ENCODE data around the gene SYP.

Gene SYP

DNA sequence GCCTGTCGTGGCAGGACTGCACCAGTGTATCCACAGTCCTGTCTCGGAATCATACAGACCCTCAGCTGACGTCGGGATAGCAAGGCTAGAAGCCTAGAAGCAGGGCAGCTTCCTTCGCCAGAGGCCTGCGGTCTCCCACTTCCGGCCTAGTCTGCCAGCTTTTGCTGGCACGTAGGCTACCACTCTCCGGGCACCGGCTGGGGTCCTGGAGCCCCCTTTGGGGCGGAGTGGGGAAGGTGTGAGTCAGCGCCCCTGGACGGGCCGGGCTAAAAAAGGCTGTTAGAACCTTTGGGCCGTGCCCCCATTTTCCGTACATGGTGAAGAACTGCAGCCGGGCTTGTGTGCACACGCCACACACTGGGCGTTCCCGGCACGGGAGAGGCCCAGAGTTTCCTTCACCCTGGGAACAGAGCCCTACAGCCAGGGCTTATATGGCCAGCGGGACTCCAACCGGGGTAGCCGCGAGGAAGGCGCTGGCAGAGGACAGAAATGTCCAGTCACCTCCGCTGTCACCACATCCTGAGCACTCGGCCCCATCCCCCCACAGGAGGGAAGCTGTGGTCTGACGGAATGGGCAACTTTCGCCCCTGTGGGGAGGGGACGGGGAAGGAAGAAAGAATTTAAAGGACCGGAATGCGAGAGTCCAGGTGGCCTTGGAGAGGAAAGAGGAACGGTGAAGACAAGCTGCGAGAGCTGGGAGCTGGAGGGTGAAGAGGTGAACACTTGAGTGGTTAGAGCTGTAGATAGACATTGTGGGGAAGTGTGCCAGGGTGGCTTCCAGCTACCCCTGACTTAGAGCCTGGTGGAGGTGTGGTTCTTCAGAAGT is 32.9 kb downstream of the SYP start:
- TF ChIP-seq, protein P1, sequence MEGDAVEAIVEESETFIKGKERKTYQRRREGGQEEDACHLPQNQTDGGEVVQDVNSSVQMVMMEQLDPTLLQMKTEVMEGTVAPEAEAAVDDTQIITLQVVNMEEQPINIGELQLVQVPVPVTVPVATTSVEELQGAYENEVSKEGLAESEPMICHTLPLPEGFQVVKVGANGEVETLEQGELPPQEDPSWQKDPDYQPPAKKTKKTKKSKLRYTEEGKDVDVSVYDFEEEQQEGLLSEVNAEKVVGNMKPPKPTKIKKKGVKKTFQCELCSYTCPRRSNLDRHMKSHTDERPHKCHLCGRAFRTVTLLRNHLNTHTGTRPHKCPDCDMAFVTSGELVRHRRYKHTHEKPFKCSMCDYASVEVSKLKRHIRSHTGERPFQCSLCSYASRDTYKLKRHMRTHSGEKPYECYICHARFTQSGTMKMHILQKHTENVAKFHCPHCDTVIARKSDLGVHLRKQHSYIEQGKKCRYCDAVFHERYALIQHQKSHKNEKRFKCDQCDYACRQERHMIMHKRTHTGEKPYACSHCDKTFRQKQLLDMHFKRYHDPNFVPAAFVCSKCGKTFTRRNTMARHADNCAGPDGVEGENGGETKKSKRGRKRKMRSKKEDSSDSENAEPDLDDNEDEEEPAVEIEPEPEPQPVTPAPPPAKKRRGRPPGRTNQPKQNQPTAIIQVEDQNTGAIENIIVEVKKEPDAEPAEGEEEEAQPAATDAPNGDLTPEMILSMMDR (conservative IDR thresholded peaks at IDR 0.05), result no peak
- no peak overlapping the region for H3K27ac ChIP-seq

DNA sequence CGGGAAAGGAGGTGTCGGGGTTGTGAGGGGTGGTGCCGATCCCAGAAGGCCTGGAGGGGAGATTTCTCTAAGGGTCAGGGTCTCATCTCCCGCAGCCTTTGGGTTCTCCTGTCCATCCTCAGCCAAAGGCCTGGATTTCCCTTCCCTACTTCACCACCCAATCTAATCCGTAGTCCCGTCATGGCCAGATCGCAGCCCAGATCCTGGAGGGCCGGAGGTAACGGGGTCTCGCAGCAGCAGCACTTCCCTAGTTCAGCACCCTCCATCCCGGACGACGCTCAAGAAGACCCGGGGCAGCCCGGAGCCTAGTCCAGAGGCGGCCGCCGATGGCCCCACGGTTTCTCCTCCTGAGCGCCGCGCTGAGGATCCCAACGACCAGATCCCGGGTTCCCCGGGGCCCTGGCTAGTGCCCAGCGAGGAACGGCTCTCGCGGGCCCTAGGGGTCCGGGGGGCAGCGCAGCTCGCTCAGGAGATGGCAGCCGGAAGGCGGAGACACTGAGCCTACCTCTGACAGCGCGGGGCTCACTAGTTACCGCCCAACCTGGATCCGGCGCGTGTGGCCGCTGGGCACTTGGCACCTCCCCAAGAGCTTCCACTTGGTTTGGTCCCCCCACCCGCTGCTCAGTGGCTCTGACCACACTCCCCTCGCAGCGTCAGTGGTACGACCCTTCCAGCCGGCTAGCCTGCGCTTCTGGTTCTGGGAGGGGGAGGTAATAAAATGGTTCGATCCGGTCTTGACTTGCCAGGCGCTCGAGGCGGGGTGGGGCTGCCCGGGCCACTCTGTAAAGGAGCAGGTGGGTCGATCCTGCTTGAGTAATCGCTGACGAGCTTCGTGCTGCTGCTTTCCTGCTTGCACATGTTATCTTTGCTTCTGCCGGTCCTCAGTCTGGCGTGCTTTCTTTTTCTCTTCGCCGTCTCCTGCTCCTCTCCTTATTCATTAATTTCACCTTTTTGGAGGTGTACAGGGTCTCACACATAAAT is 33.8 kb downstream of the SYP start:
- H3K27ac ChIP-seq, result no peak overlapping the region

DNA sequence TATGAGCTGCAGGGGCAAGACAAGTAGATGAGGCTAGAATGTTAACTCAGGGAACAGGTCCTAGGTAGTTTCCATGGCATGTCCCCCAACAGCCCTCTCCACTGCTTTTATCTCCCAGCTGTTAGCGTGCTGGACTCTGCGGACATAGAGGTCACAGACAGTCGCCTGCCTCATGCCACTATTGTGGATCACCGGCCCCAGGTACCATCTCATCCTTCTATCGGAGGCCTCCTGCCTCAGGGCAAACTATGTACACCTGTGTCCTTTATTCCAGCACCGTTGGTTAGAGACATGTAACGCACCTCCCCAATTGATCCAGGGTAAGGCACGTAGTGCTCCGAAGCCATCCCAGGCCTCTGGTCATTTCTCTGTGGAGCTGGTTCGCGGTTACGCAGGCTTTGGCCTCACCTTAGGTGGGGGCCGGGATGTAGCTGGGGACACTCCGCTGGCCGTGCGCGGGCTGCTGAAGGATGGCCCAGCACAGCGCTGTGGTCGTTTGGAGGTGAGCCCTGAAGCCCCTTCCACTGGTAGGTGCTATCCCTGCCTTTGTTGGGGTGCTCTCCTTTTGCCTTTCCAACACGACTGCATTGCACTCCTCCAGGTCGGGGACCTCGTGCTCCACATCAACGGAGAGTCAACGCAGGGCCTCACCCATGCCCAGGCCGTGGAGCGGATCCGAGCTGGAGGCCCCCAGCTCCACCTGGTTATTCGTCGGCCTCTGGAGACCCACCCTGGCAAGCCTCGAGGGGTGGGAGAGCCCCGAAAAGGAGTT is 35.2 kb downstream of the SYP start:
- TF ChIP-seq, protein P1 (conservative IDR thresholded peaks at IDR 0.05), result no peak
- no peak overlapping the region for H3K27ac ChIP-seq

More for the DNA sequence above, 33.8 kb downstream of the SYP start:
- TF ChIP-seq, protein P1 (conservative IDR thresholded peaks at IDR 0.05), result no peak

DNA sequence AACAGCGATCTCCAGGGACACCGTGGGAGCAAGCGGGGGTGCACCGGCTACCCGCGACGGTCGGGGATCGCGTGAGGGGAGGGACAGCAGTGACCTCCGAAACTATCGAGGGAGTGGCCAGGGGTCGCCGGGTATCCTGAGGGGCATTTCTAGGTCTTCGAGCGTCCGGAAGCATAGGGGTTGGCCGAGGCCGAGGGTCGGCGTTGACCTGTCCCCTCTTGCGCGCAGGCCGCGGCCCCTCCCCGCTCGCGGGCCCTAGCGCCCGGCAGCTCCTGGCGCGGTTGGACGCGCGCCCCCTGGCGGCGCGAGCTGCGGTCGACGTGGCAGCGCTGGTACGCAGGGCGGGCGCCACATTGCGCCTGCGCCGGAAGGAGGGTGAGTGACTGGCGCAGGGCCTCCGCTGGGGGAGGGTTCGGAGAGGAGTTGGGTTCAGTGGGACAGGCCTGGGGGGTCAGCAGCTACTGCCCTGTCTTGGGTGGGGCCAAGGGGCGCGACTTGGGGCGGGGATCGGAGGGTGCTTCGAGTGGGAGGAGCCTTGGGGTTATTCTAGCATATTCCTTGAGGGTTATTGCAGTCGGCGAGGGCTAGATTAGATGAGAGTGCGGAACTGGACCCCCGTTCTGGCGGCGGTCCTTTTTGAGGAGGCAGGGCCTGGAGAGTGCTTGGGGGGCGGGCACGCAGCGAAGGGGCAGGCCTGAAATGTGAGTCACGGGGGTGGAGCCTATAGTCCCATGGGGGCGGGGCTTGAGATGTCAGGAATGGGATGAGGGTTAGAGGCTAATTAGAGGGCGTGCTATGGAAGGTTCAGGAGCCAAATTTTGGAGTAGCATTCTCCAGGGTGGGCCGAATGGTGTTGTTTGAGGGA is 36.2 kb downstream of the SYP start:
- TF ChIP-seq, protein P1 (conservative IDR thresholded peaks at IDR 0.05), result peak; percentile 73
- peak overlapping the region; percentile 52 for H3K27ac ChIP-seq

DNA sequence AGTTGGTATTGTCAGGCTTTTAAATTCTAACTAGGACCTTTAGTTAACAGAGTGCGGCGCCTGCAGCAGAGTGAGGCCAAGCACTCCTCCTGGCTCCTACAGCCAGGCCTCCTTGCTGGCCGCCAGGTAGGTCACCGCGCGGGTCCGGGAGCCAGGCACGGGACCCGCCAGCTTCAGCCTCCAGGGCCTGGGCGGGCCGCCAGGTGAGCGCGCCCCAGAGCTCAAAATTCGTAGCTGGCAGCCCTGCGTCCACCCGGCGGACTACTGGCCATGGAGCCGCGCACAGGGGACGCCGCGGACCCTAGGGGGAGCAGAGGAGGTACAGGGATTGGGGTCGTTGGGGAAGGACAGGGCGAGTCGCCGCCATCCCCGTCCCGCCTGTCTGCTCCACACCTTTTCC is 37.4 kb downstream of the SYP start, which contains the start of gene MAGIX:
MAGIX (plus strand) TSS at position 139 of the 400 bp plus-strand sequence; CDS start at position 271, 132 bp downstream.
- H3K27ac ChIP-seq, result peak within 1 kb of the TSS; percentile 52; the same call in 1 of the 2 replicates
- TF ChIP-seq, protein P1 (conservative IDR thresholded peaks at IDR 0.05), result no peak

DNA sequence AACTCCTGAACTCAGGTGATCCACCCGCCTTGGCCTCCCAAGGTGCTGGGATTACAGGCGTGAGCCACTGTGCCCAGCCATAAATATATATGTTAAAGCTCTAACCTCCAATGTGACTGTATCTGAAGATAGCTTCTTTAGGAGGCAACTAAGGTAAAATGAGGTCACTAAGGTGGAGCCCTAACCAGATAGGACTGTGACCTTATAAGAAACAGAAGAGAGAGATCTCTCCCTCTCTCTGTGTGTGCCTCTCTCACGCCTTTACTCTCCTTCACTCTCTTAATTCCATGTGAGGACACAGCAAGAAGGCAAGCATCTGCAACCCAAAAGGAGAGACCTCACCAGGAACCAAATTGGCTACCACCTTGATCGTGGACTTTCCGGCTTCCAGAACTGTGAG is 38.4 kb downstream of the SYP start:
- TF ChIP-seq, protein P1 (conservative IDR thresholded peaks at IDR 0.05), result no peak

More for the DNA sequence above, 38.4 kb downstream of the SYP start:
- H3K27ac ChIP-seq, result 0 out of 2 replicates have a peak overlapping the region, but pooled peaks have one; percentile 44

Data from VCaP (cell line).